ENCODE results near the gene TANGO6.
A peak's percentile ranks its signal among the peaks of the same experiment; 100 is the strongest.
"Not testable (repeated sequence)": the region's sequence is repeated elsewhere in the genome, so short reads cannot be mapped to it uniquely, and the experiment has no call there.

Gene TANGO6

DNA sequence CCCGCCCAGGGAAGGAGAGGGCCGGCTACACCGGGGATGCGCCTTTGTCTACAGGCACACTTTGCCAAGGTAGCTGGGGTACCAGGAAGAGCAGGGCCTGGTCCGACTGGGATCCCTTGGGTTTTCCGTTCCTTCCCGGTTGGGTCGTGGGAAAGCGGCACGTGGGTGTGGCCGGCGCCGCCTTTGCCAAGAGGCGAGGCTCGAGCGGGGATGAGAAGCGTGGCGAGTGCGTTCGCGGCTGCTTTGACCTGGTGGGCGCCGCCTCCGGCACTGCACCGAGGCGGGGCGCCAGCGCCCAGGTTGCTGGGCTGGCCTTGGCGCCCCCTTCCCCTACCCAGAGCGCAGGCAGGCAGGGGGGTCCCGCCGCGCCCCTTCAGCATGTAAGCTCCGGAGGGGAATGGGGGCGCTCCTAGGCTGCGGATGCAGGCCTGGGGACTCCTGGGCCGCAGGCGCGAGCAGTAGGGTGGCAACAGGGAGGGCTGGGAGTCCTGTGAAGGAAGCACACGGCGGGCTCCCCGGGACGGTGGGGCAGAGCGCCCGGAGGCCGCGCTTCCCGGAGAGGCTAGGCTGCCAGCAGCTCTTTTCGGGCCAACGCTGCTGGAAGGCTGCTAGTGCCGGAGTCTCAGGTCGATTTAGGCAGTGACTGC lies 264.1 kb downstream of the TANGO6 start:
- no peak for DNase-seq

DNA sequence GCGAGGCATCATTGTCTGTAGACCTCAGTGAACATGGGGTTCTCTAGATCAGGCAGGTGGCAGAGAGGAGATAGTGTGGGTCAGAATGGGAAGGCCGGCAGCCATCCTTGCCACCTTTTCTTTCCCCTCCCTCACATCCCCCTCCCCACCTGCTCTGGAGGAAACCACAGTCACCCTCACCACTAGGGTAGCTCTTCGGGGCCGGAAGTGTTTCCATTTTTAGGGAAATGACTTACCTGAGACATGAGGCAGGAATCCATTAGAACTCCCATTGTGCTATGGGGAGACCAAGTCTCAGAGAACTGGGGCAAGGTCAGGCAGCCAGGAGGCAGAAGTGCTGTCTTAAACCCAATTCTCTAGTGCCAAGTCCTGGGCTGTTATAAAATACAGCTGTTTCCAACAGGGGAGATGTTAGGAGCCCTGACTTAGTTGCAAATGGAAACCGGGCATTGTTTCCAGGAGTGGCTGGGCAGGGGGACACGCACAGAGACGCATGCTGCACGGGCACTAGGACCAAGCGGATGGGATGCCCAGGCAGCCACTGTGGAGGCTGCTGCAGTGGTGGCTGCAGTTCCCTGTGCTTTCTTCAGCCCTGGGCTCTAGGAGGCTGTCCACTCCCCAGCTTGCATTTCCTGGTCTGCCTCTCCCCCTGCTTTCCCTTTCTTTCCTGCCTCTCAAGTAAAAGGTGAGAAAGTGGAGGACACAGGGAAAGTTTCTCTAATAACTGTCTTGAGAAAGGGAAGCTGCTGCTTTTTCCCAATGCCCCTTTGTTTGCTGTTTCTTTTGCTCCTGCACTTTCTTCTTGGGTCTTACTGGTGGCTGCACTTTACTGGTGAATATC lies 265.0 kb downstream of the TANGO6 start:
- no peak for DNase-seq

DNA sequence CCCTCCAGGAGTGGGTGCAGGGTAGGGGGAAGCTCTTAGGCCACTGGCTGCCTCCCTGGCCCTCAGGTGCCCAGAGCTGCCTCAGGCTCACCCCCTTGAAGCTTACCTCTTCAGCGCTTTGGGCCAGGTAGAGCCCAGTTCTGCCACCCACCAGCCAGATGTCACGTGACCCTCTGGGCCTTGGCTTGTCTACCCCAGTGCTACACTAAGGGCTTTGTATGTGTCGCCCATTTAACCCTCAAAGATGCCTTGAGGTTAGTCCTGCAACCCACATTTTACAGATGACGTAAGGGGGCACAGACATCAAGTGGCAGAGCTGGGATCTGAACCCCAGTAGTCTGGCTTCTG lies 265.5 kb downstream of the TANGO6 start:
- no peak for DNase-seq

DNA sequence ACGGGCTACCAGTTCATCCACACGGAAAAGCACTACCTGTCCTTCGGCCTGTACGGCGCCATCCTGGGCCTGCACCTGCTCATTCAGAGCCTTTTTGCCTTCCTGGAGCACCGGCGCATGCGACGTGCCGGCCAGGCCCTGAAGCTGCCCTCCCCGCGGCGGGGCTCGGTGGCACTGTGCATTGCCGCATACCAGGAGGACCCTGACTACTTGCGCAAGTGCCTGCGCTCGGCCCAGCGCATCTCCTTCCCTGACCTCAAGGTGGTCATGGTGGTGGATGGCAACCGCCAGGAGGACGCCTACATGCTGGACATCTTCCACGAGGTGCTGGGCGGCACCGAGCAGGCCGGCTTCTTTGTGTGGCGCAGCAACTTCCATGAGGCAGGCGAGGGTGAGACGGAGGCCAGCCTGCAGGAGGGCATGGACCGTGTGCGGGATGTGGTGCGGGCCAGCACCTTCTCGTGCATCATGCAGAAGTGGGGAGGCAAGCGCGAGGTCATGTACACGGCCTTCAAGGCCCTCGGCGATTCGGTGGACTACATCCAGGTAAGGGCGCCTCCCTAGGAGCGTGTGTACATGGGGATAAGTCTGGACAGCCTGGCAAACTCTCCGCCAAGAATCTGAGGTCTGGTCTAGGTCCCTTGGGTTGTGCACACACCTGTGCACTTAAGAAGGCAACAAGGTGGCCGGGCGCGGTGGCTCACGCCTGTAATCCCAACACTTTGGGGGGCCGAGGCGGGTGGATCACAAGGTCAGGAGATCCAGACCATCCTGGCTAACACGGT lies 266.3 kb downstream of the TANGO6 start:
- no peak for DNase-seq

DNA sequence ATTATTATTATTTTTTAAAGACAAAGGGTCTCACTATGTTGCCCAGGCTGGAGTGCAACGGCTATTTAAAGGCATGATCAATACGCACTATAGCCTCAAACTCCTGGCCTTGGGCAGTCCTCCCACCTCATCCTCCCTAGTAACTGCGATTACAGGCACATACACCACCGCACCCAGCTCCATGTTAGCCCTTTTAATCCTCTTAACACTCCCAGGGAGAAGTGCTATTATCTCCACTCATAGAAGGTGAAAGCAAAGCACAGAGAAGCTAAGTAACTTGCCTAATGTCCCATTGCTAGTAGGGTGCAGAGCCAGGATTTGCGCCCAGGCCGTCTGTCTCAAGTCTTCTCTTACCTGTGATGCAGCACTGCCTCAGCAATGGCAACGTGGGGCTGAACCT lies 267.1 kb downstream of the TANGO6 start:
- DNase-seq = no peak

DNA sequence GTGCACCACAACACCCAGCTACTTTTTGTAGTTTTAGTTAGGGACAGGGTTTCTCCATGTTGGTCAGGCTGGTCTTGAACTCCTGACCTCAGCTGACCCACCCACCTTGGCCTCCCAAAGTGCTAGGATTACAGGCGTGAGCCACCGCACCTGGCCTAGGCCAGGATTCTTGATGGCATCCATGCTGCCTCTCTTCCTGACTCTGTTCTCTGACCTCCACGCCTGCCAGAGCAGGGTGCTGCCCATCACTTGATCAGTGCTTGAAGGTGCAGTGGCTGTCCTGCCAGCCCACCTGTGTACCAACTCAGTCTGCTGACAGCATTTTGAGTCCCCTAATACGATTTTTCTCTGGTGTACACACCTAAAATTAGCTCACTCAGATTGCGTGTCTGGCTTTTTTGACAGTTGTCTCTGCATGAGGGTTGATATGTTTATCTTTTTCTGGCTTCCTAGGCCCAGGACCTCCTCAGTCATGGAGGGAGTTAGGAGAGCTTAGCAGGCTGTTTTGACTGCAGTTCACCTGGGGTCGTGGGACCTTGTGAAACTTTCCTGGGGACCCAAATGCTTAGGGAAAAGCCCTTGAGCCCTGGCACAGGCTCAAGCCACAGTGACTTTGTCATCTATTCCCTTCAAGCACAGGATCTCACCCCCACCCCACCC lies 268.0 kb downstream of the TANGO6 start:
- DNase-seq = no peak

DNA sequence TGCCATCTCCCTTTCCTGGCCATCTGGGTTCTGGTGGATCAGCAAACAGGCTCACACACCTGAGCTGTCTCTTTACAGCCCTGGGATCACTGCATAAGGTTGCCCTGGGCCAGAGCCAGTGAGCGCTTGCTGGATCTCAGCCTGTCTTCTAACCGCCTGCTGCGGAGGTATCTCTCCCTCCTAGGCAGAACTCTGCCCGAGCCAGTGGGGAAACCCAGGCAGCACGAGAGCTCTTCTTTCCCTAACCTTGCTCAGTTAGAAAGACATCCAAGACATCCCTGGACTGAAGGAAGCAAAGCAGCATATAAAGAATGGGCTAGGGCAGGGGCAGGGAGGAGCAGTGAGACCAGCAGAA lies 268.5 kb downstream of the TANGO6 start:
- DNase-seq = no peak

DNA sequence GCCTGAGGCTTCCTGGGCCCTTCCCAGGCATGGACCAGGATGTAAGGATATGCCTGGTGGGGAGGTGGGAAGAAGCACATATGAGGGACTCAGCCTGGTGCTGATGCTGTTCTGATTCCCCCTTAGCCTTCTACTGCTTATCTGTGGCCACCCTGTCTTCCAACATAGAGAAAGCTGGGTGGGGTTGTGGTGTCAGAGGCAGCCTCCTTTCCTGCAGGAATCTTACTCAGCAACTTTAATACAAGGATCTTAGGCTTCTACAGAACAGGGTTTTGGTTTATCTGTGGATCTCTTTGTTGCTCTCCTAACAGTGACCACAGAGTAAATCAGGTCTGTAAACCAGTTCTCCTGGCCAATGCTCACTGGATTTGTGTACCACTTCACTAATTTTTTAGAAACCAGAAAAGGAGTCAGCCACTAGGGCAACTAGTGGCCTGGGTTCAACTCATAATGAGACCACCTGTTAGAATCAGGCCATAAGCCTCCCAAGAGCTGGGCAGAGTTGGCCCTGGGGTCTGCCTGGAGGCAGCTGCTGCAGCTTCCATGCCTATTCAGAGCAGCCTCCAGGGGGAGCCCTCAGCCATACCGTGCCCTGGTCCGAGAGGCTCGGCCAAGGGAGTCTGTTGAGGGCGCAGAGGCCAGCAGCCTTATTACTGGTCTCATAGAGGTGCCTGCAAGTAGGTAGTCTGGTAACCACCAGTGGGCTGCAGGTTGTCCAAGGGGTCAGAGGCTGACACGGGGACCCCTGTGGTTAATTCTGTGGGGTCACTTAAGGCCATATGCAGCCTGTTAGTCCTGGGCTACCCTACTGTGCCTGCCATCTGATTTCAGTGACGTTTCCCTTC lies 269.2 kb downstream of the TANGO6 start:
- peak; percentile 32 to 35 for DNase-seq

DNA sequence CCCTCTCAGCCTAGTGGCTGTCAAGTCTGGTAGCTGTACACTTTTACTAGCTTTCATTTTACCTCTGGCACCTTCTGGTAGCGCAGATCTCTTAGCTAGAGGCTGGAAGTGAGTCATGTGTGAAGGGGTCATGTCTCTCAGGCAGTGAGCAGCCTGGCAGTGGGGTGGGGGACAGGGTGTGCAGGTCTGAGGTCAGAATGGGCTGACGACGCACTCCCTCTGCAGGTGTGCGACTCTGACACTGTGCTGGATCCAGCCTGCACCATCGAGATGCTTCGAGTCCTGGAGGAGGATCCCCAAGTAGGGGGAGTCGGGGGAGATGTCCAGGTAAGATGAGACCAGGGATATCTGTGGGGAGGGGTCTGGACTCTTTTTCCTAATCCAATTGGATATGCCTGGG lies 269.9 kb downstream of the TANGO6 start:
- DNase-seq = no peak

DNA sequence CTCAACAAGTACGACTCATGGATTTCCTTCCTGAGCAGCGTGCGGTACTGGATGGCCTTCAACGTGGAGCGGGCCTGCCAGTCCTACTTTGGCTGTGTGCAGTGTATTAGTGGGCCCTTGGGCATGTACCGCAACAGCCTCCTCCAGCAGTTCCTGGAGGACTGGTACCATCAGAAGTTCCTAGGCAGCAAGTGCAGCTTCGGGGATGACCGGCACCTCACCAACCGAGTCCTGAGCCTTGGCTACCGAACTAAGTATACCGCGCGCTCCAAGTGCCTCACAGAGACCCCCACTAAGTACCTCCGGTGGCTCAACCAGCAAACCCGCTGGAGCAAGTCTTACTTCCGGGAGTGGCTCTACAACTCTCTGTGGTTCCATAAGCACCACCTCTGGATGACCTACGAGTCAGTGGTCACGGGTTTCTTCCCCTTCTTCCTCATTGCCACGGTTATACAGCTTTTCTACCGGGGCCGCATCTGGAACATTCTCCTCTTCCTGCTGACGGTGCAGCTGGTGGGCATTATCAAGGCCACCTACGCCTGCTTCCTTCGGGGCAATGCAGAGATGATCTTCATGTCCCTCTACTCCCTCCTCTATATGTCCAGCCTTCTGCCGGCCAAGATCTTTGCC lies 271.1 kb downstream of the TANGO6 start:
- no peak for DNase-seq

DNA sequence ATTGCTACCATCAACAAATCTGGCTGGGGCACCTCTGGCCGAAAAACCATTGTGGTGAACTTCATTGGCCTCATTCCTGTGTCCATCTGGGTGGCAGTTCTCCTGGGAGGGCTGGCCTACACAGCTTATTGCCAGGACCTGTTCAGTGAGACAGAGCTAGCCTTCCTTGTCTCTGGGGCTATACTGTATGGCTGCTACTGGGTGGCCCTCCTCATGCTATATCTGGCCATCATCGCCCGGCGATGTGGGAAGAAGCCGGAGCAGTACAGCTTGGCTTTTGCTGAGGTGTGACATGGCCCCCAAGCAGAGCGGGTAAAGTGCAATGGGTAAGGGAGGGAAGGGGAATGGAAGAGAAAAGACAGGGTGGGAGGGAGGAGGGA lies 271.6 kb downstream of the TANGO6 start:
- no peak for DNase-seq

DNA sequence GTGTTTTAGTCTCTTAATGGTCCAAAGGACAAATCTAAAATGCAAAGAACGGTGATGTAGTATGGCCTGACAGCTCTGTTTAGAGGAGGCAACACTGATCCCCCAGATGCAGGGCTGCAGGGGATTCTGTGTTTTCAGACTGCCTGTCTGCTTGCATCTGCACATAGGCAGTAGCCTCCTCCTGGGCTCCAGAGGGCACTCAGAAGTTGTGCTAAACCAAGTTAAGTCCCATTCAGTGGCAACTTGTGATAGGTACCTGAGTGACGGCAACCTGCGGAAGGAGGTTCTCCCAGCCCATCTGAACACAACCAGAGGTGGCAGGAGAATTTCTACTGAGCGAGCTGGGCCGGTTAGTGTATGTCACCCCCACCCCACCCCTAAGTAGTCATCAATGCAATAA lies 272.0 kb downstream of the TANGO6 start:
- no peak for DNase-seq

DNA sequence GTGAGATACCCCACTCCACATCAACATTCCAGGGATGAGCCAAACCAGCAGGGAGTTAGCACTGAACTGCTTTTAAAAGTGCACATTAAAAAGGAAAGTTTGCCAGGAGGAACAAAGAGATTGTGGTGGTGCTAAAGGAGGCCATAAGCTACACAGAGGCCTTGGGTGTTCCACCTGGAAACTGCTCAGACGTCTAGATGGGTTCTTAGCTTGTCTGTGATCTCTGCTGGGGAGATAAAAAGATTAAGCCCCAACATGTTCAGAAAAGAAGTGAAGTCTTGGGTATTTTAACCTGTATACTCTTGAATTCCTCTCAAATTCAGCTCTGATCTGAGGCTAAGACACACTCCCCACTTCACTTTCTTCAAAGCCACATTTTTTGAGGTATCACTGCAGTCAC lies 272.5 kb downstream of the TANGO6 start:
- no peak for DNase-seq

DNA sequence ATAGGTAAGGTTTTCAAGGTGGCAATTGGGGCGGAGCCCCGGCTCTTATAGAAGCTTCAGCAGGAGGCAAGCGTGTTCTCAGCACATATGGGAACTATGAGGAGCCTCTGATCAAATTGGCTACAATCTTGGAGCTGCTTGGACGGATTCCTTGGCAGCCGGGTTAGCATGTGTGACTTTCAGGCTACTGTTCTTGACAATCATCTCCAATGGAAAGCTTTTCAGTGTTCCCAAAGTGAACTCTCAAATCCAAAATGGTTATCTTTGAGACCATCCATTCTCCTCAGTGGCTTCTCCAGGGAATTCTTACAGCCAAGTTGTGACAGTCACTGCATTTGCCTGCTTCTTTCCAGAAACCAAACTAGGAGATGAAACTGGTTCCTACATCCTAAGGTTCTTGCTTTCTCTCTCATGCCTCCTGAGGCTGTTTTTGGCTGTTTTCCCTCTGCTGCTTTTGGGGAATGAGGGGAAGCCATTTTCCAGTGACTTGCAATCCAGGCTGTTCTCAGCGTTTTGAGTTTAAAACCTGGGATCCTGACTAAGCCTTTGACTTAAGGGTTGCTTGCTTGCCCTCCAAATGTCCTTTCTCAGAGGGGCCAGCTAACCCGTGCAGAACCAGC lies 273.0 kb downstream of the TANGO6 start:
- no peak for DNase-seq

DNA sequence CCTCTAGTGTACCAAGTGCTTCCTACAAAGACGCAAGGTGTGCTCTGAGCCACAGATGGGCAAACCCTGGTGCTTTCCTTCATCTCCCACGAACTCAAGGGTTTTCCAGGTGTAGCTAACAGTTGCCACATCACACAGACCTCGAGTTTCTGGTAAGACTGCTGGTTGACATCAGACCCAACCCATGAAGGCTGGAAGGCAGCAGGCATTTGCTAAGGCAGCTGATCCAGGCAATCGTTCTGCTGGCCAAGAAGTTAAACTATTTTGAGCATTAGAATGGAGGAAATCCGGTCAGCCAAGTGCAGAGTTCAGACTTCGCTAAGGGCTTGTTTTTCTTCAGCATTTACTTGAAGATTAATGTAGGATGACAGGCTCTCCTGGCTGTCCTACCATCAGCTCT lies 273.6 kb downstream of the TANGO6 start:
- DNase-seq = no peak

DNA sequence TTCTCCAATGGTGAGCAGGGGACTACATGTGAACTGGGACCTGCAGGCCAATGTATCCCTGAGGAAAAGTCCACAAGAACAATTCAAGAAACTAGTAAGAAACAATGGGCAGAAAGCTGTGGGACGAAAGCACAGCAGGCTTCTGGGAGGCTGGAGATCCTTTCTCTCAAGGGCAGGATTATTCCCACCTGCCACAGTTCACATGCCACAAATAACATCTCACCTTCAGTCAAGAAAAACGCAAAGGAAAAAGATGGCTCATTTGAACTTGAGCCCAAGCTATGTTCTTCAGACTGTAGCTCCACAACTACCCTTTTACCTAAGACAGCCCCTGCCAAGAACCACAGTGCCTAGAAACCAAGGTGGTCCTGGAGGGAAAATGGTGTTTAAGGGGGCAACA lies 275.1 kb downstream of the TANGO6 start:
- no peak for DNase-seq

DNA sequence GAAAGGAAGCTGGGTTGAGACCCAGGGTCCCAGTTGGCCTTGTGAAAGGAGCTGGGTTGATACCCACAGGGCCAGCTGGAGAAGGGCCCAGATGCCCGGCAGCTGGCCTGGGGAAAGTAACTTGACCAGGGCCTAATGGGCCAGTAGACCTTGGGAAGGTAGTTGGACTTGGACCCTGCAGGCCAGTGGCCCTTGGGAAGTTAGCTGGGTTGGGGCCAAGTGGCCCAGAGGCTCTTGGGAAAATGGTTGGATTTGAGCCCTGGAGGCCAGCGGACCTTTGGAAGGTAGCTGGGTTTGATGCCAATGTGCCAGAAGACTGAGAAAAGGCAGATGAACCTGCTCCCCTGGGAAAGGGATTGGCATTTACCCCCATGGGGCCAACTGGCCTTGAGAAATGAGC lies 275.7 kb downstream of the TANGO6 start:
- DNase-seq = no peak

DNA sequence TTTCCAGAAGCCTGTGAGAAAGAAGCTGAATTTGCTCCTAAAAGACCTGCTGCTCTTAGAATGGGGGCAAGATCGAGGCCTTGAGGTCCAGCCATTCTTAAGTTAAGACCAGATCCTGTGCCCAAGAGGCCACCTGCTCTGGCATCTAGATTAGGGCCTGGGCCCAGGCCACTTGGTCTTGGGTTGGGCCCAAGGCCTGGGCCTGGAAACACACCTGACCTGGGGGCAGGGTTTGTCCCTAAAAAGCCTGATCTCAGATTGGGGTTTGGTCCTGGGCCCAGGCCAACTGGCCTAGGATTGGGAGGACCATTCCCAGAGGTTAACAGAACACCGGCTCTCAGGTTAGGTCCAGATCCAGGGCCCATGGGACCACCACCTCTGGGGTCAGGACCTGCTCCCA lies 276.2 kb downstream of the TANGO6 start:
- DNase-seq = no peak

DNA sequence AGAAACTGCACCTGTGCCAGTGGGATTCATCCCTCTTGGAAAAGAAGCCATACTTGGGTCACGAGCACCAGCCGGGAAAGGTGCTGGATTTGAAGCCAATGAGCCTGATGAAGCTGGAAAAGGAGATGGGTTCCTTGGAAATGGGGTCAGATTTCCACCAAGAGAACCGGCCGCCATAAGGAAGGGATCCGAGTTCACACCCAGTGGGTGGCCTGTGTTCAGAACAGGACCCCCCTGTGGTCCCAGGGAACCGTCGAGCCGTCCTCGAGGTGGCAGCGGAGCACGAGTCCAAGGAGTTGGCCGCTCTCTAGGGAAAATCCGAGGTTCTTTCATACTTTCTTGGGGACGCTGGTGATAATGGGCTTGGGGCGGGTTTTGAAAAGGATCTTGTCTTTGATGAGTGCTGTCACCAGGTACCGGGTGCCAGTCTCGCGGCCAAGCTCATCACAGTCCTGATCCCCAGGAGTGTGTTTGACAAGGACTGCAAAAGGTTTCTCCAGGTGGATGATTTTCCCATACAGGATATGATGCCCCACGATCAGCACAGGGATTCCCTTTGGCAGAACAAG lies 276.8 kb downstream of the TANGO6 start:
- DNase-seq = no peak

DNA sequence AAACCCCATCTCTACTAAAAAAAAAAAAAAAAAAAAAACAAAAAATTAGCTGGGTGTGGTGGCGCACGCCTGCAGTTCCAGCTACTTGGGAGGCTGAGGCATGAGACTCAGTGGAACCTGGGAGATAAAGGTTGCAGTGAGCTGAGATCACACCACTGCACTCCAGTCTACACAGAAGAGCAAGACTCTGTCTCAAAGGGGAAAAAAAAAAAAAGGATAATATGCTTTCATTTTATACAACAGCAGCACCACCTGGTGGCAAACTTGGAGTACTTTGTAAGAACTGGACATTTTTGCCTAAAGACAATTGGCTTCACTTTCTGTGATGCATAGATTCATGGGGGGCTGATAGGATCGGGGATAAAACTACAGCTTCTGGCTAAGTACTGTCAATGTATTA lies 280.6 kb downstream of the TANGO6 start:
- peak; percentile 58 to 74 for DNase-seq

DNA sequence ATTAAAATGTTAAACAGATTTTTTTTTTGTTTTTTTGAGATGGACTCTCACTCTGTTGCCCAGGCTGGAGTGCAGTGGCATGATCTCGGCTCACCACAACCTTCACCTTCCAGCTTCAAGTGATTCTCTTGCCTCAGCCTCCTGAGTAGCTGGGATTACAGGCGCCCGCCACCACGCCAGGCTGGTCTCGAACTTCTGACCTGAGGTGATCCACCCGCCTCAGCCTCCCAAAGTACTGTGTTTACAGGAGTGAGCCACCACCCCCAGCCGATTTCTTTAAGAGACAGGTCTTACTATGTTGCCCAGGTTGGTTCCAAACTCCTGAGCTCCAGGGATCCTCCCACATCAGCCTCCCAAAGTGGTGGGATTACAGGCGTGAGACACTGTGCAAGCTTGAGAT lies 281.1 kb downstream of the TANGO6 start:
- not testable (repeated sequence) for DNase-seq

Measured in CD4-positive, alpha-beta T cell treated with Interleukin-1 beta for 1 hour (primary cell).